Fibroblast of skin of back (primary cell): ENCODE results near the gene FBH1.

Experiments used
- DNase-seq: peaks from one replicate; pipeline ENCODE4 v3.0.0-alpha.2; 2013

FBH1 gene

DNA sequence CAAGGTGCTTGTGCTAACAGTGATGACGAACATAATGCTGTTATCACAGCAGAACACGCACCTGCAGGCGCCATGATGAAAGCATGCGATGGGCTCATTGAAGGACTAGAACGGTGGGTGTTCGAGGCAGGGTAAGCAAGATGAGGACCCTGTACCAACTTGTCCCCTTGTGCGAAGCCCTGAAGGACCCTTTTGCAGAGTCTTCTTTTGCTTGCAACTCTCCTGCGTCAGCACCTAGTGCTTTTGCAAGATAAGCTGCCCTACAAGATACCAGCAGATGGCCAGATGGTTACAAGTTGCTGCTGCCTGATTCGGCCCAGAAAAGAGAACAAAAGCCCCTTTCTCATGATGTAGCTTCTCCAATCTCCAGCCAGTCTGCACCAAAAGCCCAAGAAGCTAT is 91.5 kb downstream of the FBH1 start:
- no peak for DNase-seq

GRCh38 chr10:5983774-5984173 is 93.7 kb downstream of the FBH1 start:
- no peak for DNase-seq

DNA sequence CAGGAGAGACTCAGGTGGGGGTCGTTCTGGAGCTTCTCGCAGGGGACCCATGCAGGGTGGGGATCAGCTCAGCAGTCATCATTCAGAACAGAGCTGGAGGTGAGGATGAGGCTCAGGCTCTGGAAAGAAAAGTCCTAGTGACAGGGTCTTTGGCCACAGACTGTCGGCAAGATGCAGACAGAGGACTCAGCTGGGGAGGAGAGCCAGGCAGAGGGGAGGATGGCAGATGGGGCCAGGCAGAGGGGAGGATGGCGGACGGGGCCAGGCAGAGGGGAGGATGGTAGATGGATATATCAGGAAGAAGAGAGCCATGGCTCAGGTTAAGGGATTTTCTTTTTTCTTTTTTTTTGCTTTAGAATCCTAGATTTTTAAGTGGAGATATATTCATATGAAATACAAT is 95.0 kb downstream of the FBH1 start:
- no peak for DNase-seq
